ENCODE measurements around the gene HYCC2.

The HYCC2 gene

GRCh38 chr2:201093573-201093972 lies 22.1 kb upstream of the HYCC2 start:
- H4K20me1 ChIP-seq (ENCODE audit: control insufficient read depth, insufficient read depth, low read depth, low read length) = no peaks in the 10 kb centered on the region
- TF ChIP-seq CTCF (IDR thresholded peaks at IDR 0.05; ENCODE audit: low read depth, low read length, poor library complexity, severe bottlenecking) (no peak), EZH2phosphoT487 (IDR thresholded peaks at IDR 0.05; ENCODE audit: borderline replicate concordance, low read length) (no peak)
- no peaks in the 10 kb centered on the region for H3K79me2 ChIP-seq (ENCODE audit: control insufficient read depth, low read length)
- H3K4me2 ChIP-seq (ENCODE audit: low read length) = no peak overlapping the region
- H3K27me3 ChIP-seq (ENCODE audit: control insufficient read depth, low read length) = no peaks in the 10 kb centered on the region
- H3K9me3 ChIP-seq (ENCODE audit: control insufficient read depth, insufficient read depth, low read length) = no peaks in the 10 kb centered on the region
- H3K4me1 ChIP-seq (ENCODE audit: control insufficient read depth, low read length) = 0 out of 2 replicates have a peak, but pooled peaks cover 4% of the 10 kb centered on the region
- no peak overlapping the region for H3K4me3 ChIP-seq (ENCODE audit: low read length)
- H3K27ac ChIP-seq (ENCODE audit: low read depth, low read length) = no peak overlapping the region
- peaks cover 3% of the 10 kb centered on the region; the same call in 1 of the 2 replicates for H3F3A ChIP-seq (ENCODE audit: control insufficient read depth, insufficient read depth)
- H3K36me3 ChIP-seq (ENCODE audit: control insufficient read depth, low read length) = peaks cover 8% of the 10 kb centered on the region
- no peaks in the 10 kb centered on the region for H3K9me2 ChIP-seq (replicated peaks; ENCODE audit: control insufficient read depth, low read length)

- H3K79me2 ChIP-seq (ENCODE audit: control insufficient read depth, low read length) = no peaks in the 10 kb centered on the region
- H3K4me1 ChIP-seq (ENCODE audit: control insufficient read depth, low read length) = 0 out of 2 replicates have a peak, but pooled peaks cover 4% of the 10 kb centered on the region
- no peaks in the 10 kb centered on the region for H3K9me3 ChIP-seq (ENCODE audit: control insufficient read depth, insufficient read depth, low read length)
- H3K36me3 ChIP-seq (ENCODE audit: control insufficient read depth, low read length) = peaks cover 20% of the 10 kb centered on the region
- no peak for TF ChIP-seq EZH2phosphoT487 (IDR thresholded peaks at IDR 0.05; ENCODE audit: borderline replicate concordance, low read length)
- no peak overlapping the region for H3K4me3 ChIP-seq (ENCODE audit: low read length)
- peaks cover 3% of the 10 kb centered on the region; the same call in 1 of the 2 replicates for H3F3A ChIP-seq (ENCODE audit: control insufficient read depth, insufficient read depth)
- H3K4me2 ChIP-seq (ENCODE audit: low read length) = no peak overlapping the region
- H3K27me3 ChIP-seq (ENCODE audit: control insufficient read depth, low read length) = no peaks in the 10 kb centered on the region
- no peaks in the 10 kb centered on the region for H3K9me2 ChIP-seq (replicated peaks; ENCODE audit: control insufficient read depth, low read length)
- no peak overlapping the region for H3K27ac ChIP-seq (ENCODE audit: low read depth, low read length)
- H4K20me1 ChIP-seq (ENCODE audit: control insufficient read depth, insufficient read depth, low read depth, low read length) = no peaks in the 10 kb centered on the region
Measured at GRCh38 chr2:201090574-201090973, 19.1 kb upstream of the HYCC2 start.

- Histone ChIP-seq H3K9me2 (replicated peaks; ENCODE audit: control insufficient read depth, low read length) (no peaks in the 10 kb centered on the region), H3K36me3 (ENCODE audit: control insufficient read depth, low read length) (peaks cover 45% of the 10 kb centered on the region)
Measured at GRCh38 chr2:201084863-201085262, 13.4 kb upstream of the HYCC2 start.

More at GRCh38 chr2:201084863-201085262, 13.4 kb upstream of the HYCC2 start:
- H3K4me2 ChIP-seq (ENCODE audit: low read length) = no peak overlapping the region
- TF ChIP-seq CTCF (IDR thresholded peaks at IDR 0.05; ENCODE audit: low read depth, low read length, poor library complexity, severe bottlenecking) (no peak), EZH2phosphoT487 (IDR thresholded peaks at IDR 0.05; ENCODE audit: borderline replicate concordance, low read length) (no peak)
- peaks cover 4% of the 10 kb centered on the region for H3K79me2 ChIP-seq (ENCODE audit: control insufficient read depth, low read length)
- H3K4me3 ChIP-seq (ENCODE audit: low read length) = no peak overlapping the region
- no peaks in the 10 kb centered on the region for H3F3A ChIP-seq (ENCODE audit: control insufficient read depth, insufficient read depth)
- no peaks in the 10 kb centered on the region for H3K4me1 ChIP-seq (ENCODE audit: control insufficient read depth, low read length)
- H3K27ac ChIP-seq (ENCODE audit: low read depth, low read length) = no peak overlapping the region
- H3K27me3 ChIP-seq (ENCODE audit: control insufficient read depth, low read length) = no peaks in the 10 kb centered on the region
- no peaks in the 10 kb centered on the region for H3K9me3 ChIP-seq (ENCODE audit: control insufficient read depth, insufficient read depth, low read length)
- H4K20me1 ChIP-seq (ENCODE audit: control insufficient read depth, insufficient read depth, low read depth, low read length) = no peaks in the 10 kb centered on the region

All from DOHH2 (cell line).